Upper lobe of left lung (tissue), 4 donors: ENCODE data around the gene PLCB2.

ENCODE experiments used
- CTCF ChIP-seq, 6 experiments: fragments of 450-650 bp in 4 of 6; fragments of 200-600 bp in 2 of 6; sonication (generic) in 2 of 6; IDR thresholded peaks; one replicate each; pipeline ENCODE4 v1.5.1; 2016 to 2019; ENCODE audit warnings: antibody characterized with exemption in 6 of 6
- POLR2A ChIP-seq, 4 donors: fragments of 450-650 bp; IDR thresholded peaks; one replicate each; pipeline ENCODE4 v1.5.1; 2016 to 2017; ENCODE audit warnings: antibody characterized with exemption in 4 of 4, mild to moderate bottlenecking in 2 of 4

- TF ChIP-seq POLR2A (IDR thresholded peaks at IDR 0.05) (no peak), CTCF (IDR thresholded peaks at IDR 0.05) (no peak)
Observed at GRCh38 chr15:40310993-40311392, 3.3 kb upstream of the PLCB2 start.
